Neural crest cell (in vitro differentiated cells): ENCODE data around the gene ADGRB3. TPM values are rescaled to one million over a fixed set of nuclear protein-coding genes. Genes with fewer than 3 reads are reported as not detected.

ENCODE experiments used
- DNase-seq: peaks from one replicate; pipeline ENCODE4 v3.0.0; 2021; ENCODE audit warnings: low read depth, mixed read lengths, low spot score
- H3K27ac Mint-ChIP-seq: one replicate; pipeline ENCODE4 v1.8.0; 2021; ENCODE audit warnings: mild to moderate bottlenecking, mixed read lengths; ENCODE audit not compliant: unreplicated experiment
- H3K27me3 Mint-ChIP-seq: 2 replicates; pipeline ENCODE4 v1.8.0; 2021; ENCODE audit warnings: low read depth, mild to moderate bottlenecking, mixed read lengths
- H3K36me3 Mint-ChIP-seq: 2 replicates; pipeline ENCODE4 v1.8.0; 2021; ENCODE audit warnings: low read depth, mild to moderate bottlenecking, mixed read lengths
- H3K4me1 Mint-ChIP-seq: 2 replicates; pipeline ENCODE4 v1.8.0; 2021; ENCODE audit warnings: mixed read lengths
- H3K4me3 Mint-ChIP-seq: one replicate; pipeline ENCODE4 v1.8.0; 2021; ENCODE audit warnings: mild to moderate bottlenecking, mixed read lengths
- H3K9me3 Mint-ChIP-seq: 2 replicates; pipeline ENCODE4 v1.8.0; 2021; ENCODE audit warnings: mixed read lengths
- total RNA-seq: library from RNA; stranded (reverse); gene quantifications from 2 replicates; pipeline ENCODE4 v1.2.1, GENCODE V29; 2021
- TF ChIP-seq, protein P1 (sequence below): fragments of 200-600 bp; sonication (generic); conservative IDR thresholded peaks from 2 replicates; pipeline ENCODE4 v1.5.0; 2021; ENCODE audit warnings: antibody characterized with exemption, mild to moderate bottlenecking

The ADGRB3 gene
- total RNA-seq, 1 donor from 2014 or later: 5.1 TPM

DNA sequence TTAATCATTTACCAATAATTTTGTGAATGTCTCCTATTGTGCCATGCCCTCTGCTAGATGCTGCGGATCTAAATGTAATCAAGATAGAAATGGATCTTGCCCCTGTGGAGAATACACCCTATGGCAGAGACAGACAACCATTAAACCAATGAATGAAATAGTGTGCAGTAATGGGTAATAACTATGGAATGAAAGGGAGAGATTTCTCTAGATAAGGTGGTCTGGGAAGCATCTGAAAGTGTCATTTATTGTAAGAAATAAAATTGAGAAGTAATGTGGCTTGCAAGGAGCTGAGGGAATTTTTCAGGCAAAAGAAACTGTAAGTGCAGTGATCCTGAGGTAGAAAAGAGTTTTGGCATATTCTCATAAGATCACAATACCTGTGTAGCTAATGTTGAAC is 731.7 kb downstream of the ADGRB3 start:
- H3K4me1 Mint-ChIP-seq: peaks cover 4% of the 10 kb centered on the region
- DNase-seq: no peak
- no peaks in the 10 kb centered on the region for H3K9me3 Mint-ChIP-seq
- TF ChIP-seq, protein P1, sequence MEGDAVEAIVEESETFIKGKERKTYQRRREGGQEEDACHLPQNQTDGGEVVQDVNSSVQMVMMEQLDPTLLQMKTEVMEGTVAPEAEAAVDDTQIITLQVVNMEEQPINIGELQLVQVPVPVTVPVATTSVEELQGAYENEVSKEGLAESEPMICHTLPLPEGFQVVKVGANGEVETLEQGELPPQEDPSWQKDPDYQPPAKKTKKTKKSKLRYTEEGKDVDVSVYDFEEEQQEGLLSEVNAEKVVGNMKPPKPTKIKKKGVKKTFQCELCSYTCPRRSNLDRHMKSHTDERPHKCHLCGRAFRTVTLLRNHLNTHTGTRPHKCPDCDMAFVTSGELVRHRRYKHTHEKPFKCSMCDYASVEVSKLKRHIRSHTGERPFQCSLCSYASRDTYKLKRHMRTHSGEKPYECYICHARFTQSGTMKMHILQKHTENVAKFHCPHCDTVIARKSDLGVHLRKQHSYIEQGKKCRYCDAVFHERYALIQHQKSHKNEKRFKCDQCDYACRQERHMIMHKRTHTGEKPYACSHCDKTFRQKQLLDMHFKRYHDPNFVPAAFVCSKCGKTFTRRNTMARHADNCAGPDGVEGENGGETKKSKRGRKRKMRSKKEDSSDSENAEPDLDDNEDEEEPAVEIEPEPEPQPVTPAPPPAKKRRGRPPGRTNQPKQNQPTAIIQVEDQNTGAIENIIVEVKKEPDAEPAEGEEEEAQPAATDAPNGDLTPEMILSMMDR: no peak
- H3K4me3 Mint-ChIP-seq: no peak overlapping the region
- H3K36me3 Mint-ChIP-seq: no peaks in the 10 kb centered on the region
- H3K27ac Mint-ChIP-seq: no peak overlapping the region
- no peaks in the 10 kb centered on the region for H3K27me3 Mint-ChIP-seq

DNA sequence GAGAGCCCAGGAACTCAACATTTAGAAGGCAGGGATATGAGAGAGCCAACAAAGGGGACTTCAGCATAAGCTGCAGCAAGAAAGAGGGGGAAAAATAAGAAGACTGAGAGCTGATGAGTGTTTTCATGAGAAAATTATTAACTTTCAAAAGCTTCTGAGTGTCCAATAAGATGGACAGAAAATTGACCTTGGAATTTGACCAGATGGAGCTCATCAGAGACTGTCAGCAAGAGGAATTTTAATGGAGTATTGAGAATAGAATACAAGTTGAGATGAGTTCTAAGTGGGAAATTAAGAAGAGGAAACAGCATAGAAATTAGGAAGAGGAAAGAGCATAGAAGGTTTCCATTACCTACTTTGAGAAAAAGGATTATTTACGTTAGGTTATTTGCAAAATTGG is 733.5 kb downstream of the ADGRB3 start:
- Mint-ChIP-seq H3K4me1 (peaks cover 4% of the 10 kb centered on the region), H3K27ac (no peak overlapping the region), H3K36me3 (no peaks in the 10 kb centered on the region), H3K9me3 (no peaks in the 10 kb centered on the region), H3K4me3 (no peak overlapping the region), H3K27me3 (no peaks in the 10 kb centered on the region)
- no peak for DNase-seq
- TF ChIP-seq, protein P1: no peak

DNA sequence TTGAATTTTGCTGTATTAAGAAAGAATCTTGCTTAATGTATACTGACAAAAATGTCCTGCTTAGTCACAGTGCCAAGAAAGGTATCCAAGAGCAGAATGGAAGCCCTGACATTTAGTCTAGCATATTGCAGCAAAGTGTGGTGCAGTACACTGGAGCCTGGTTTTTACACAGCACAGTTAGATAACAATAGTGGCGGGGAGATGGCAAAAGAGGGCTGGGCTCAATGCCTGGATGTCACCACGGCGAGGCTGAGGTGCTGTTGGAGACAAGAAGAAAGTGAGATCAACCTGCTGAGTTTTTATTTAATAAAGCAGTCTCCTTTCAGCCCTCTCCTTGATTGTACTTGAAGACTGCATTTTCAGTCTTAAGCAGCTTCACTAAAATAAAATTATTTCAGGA is 735.7 kb downstream of the ADGRB3 start:
- no peak for DNase-seq
- TF ChIP-seq, protein P1: no peak
- Mint-ChIP-seq H3K27me3 (no peaks in the 10 kb centered on the region), H3K36me3 (no peaks in the 10 kb centered on the region), H3K9me3 (no peaks in the 10 kb centered on the region), H3K4me1 (no peaks in the 10 kb centered on the region), H3K4me3 (no peak overlapping the region), H3K27ac (no peak overlapping the region)

DNA sequence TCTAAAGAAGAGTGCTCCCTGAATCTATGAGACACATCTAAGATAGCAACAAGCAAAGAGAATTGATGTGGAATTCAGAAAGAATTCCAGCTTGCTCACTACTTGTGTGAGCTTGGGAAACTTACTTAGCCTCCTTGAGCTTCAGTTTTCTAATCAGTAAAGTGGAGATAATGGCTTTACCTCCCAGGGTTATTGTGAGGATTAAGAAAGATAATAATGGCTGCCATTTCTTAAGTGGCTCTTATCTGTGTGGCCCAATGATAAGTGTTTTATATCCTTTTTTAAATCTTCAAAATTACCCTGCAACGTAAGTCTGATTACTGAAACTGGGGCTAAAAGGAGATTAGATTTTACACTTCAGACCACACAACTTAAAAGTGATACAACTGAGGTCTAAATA is 743.2 kb downstream of the ADGRB3 start:
- H3K27me3 Mint-ChIP-seq: no peaks in the 10 kb centered on the region
- no peak overlapping the region for H3K27ac Mint-ChIP-seq
- TF ChIP-seq, protein P1: no peak
- H3K4me1 Mint-ChIP-seq: no peaks in the 10 kb centered on the region
- DNase-seq: no peak
- H3K36me3 Mint-ChIP-seq: no peaks in the 10 kb centered on the region
- H3K9me3 Mint-ChIP-seq: no peaks in the 10 kb centered on the region
- H3K4me3 Mint-ChIP-seq: no peak overlapping the region

DNA sequence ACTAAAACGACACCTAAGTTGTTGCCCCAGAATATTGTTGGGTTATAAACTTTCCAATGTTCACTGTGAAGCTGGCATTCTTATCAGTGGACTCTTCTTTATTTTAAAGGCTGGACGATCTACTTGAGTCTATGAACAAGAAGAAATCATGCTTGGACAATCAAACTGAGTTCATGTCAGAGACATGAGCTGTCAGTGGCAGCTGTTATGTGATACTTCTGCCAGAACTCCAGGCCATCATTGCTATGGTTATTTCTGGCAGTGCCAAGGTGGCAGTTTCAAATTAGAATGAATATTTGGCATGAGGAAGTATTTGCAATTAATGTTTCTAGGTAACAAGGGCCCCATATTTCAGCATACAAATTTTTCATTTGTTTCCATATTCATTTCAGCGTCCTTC is 744.4 kb downstream of the ADGRB3 start:
- no peaks in the 10 kb centered on the region for H3K36me3 Mint-ChIP-seq
- H3K27ac Mint-ChIP-seq: no peak overlapping the region
- TF ChIP-seq, protein P1: no peak
- H3K4me1 Mint-ChIP-seq: no peaks in the 10 kb centered on the region
- no peaks in the 10 kb centered on the region for H3K27me3 Mint-ChIP-seq
- no peak for DNase-seq
- no peaks in the 10 kb centered on the region for H3K9me3 Mint-ChIP-seq
- H3K4me3 Mint-ChIP-seq: no peak overlapping the region

DNA sequence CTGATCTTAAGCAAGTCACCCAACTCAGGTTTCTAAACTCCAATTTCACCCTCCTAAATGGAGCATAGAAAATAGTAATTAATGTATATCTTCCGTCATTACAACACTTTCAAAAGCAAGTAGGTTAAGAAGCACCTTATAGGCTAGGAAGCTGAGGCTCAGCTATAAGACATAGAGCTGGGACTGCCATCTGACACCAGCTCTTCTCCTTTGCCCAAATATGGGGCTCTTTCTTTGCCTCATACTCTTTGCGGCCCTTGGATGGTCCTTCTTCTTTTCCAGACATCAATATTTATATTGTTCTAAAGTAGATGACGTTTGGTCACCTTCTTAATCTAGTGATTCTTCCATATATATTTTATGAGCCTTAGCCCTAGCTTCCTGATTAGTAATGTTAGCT is 748.5 kb downstream of the ADGRB3 start:
- DNase-seq: no peak
- H3K27ac Mint-ChIP-seq: no peak overlapping the region
- TF ChIP-seq, protein P1: no peak
- H3K4me3 Mint-ChIP-seq: no peak overlapping the region
- H3K4me1 Mint-ChIP-seq: no peaks in the 10 kb centered on the region
- no peaks in the 10 kb centered on the region for H3K36me3 Mint-ChIP-seq
- no peaks in the 10 kb centered on the region for H3K9me3 Mint-ChIP-seq
- H3K27me3 Mint-ChIP-seq: no peaks in the 10 kb centered on the region
